ENCODE measurements around the gene TRIM34. TPM values are rescaled to one million over a fixed set of nuclear protein-coding genes. Genes with fewer than 3 reads are reported as not detected.

The TRIM34 gene
- total RNA-seq, 1 experiment from 2014 or later = 0.66 TPM

DNA sequence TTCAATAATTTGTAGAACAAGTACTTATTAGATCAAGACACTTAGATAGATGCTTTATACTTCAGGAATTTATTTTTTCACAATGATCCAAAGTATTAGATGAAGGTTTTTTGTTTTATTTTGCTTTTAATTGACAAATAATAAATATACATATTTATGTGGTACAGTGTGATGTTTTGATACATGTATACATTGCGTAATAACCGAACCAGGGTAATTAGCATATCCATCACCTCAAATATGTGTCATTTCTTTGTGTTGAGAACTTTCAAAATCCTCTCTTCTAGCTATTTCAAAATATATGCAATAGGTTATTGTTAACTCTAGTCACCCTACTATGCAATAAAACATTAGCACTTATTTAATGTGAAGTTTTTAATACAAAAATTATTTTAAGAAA is 38.7 kb downstream of the TRIM34 start:
- Mint-ChIP-seq H3K36me3 (peaks cover 21% of the 10 kb centered on the region), H3K4me3 (no peak overlapping the region), H3K27me3 (ENCODE audit: low read depth) (no peaks in the 10 kb centered on the region), H3K9me3 (peaks cover 2% of the 10 kb centered on the region), H3K27ac (no peak overlapping the region), H3K4me1 (no peaks in the 10 kb centered on the region)
- CTCF ChIA-PET = no interaction called here
- no peak for DNase-seq (ENCODE audit: low spot score)
- ATAC-seq = no peak
- POLR2A ChIA-PET = no interaction called here
- TF ChIP-seq, protein P1, sequence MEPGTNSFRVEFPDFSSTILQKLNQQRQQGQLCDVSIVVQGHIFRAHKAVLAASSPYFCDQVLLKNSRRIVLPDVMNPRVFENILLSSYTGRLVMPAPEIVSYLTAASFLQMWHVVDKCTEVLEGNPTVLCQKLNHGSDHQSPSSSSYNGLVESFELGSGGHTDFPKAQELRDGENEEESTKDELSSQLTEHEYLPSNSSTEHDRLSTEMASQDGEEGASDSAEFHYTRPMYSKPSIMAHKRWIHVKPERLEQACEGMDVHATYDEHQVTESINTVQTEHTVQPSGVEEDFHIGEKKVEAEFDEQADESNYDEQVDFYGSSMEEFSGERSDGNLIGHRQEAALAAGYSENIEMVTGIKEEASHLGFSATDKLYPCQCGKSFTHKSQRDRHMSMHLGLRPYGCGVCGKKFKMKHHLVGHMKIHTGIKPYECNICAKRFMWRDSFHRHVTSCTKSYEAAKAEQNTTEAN (CRISPR knock-in tag; IDR thresholded peaks at IDR 0.05) = no peak
- no peak for TF ChIP-seq GRHL2 (CRISPR knock-in tag; IDR thresholded peaks at IDR 0.05; ENCODE audit: insufficient replicate concordance, severe bottlenecking)
- TF ChIP-seq, protein P2, sequence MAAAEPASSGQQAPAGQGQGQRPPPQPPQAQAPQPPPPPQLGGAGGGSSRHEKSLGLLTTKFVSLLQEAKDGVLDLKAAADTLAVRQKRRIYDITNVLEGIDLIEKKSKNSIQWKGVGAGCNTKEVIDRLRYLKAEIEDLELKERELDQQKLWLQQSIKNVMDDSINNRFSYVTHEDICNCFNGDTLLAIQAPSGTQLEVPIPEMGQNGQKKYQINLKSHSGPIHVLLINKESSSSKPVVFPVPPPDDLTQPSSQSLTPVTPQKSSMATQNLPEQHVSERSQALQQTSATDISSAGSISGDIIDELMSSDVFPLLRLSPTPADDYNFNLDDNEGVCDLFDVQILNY (CRISPR knock-in tag; IDR thresholded peaks at IDR 0.05) = no peak
- TF ChIP-seq GABPB1 (CRISPR knock-in tag; IDR thresholded peaks at IDR 0.05) = no peak
- TF ChIP-seq, protein P3, sequence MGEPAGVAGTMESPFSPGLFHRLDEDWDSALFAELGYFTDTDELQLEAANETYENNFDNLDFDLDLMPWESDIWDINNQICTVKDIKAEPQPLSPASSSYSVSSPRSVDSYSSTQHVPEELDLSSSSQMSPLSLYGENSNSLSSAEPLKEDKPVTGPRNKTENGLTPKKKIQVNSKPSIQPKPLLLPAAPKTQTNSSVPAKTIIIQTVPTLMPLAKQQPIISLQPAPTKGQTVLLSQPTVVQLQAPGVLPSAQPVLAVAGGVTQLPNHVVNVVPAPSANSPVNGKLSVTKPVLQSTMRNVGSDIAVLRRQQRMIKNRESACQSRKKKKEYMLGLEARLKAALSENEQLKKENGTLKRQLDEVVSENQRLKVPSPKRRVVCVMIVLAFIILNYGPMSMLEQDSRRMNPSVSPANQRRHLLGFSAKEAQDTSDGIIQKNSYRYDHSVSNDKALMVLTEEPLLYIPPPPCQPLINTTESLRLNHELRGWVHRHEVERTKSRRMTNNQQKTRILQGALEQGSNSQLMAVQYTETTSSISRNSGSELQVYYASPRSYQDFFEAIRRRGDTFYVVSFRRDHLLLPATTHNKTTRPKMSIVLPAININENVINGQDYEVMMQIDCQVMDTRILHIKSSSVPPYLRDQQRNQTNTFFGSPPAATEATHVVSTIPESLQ (CRISPR knock-in tag; IDR thresholded peaks at IDR 0.05) = no peak
- TF ChIP-seq, protein P4, sequence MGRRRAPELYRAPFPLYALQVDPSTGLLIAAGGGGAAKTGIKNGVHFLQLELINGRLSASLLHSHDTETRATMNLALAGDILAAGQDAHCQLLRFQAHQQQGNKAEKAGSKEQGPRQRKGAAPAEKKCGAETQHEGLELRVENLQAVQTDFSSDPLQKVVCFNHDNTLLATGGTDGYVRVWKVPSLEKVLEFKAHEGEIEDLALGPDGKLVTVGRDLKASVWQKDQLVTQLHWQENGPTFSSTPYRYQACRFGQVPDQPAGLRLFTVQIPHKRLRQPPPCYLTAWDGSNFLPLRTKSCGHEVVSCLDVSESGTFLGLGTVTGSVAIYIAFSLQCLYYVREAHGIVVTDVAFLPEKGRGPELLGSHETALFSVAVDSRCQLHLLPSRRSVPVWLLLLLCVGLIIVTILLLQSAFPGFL (CRISPR knock-in tag; IDR thresholded peaks at IDR 0.05; ENCODE audit: borderline replicate concordance) = no peak
- no peak for TF ChIP-seq HMGA2 (CRISPR knock-in tag; IDR thresholded peaks at IDR 0.05)
- no peak for TF ChIP-seq ZNF219 (CRISPR knock-in tag; IDR thresholded peaks at IDR 0.05; ENCODE audit: borderline replicate concordance)
- TF ChIP-seq ZNF263 (CRISPR knock-in tag; IDR thresholded peaks at IDR 0.05; ENCODE audit: low read depth) = no peak
- no peak for TF ChIP-seq FOXJ3 (CRISPR knock-in tag; IDR thresholded peaks at IDR 0.05; ENCODE audit: borderline replicate concordance)
- TF ChIP-seq, protein P5, sequence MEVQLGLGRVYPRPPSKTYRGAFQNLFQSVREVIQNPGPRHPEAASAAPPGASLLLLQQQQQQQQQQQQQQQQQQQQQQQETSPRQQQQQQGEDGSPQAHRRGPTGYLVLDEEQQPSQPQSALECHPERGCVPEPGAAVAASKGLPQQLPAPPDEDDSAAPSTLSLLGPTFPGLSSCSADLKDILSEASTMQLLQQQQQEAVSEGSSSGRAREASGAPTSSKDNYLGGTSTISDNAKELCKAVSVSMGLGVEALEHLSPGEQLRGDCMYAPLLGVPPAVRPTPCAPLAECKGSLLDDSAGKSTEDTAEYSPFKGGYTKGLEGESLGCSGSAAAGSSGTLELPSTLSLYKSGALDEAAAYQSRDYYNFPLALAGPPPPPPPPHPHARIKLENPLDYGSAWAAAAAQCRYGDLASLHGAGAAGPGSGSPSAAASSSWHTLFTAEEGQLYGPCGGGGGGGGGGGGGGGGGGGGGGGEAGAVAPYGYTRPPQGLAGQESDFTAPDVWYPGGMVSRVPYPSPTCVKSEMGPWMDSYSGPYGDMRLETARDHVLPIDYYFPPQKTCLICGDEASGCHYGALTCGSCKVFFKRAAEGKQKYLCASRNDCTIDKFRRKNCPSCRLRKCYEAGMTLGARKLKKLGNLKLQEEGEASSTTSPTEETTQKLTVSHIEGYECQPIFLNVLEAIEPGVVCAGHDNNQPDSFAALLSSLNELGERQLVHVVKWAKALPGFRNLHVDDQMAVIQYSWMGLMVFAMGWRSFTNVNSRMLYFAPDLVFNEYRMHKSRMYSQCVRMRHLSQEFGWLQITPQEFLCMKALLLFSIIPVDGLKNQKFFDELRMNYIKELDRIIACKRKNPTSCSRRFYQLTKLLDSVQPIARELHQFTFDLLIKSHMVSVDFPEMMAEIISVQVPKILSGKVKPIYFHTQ (CRISPR knock-in tag; IDR thresholded peaks at IDR 0.05) = no peak
- TF ChIP-seq, protein P6, sequence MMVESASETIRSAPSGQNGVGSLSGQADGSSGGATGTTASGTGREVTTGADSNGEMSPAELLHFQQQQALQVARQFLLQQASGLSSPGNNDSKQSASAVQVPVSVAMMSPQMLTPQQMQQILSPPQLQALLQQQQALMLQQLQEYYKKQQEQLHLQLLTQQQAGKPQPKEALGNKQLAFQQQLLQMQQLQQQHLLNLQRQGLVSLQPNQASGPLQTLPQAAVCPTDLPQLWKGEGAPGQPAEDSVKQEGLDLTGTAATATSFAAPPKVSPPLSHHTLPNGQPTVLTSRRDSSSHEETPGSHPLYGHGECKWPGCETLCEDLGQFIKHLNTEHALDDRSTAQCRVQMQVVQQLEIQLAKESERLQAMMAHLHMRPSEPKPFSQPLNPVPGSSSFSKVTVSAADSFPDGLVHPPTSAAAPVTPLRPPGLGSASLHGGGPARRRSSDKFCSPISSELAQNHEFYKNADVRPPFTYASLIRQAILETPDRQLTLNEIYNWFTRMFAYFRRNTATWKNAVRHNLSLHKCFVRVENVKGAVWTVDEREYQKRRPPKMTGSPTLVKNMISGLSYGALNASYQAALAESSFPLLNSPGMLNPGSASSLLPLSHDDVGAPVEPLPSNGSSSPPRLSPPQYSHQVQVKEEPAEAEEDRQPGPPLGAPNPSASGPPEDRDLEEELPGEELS (CRISPR knock-in tag; IDR thresholded peaks at IDR 0.05) = no peak
- no peak for TF ChIP-seq ZNF416 (CRISPR knock-in tag; IDR thresholded peaks at IDR 0.05)
- TF ChIP-seq, protein P7, sequence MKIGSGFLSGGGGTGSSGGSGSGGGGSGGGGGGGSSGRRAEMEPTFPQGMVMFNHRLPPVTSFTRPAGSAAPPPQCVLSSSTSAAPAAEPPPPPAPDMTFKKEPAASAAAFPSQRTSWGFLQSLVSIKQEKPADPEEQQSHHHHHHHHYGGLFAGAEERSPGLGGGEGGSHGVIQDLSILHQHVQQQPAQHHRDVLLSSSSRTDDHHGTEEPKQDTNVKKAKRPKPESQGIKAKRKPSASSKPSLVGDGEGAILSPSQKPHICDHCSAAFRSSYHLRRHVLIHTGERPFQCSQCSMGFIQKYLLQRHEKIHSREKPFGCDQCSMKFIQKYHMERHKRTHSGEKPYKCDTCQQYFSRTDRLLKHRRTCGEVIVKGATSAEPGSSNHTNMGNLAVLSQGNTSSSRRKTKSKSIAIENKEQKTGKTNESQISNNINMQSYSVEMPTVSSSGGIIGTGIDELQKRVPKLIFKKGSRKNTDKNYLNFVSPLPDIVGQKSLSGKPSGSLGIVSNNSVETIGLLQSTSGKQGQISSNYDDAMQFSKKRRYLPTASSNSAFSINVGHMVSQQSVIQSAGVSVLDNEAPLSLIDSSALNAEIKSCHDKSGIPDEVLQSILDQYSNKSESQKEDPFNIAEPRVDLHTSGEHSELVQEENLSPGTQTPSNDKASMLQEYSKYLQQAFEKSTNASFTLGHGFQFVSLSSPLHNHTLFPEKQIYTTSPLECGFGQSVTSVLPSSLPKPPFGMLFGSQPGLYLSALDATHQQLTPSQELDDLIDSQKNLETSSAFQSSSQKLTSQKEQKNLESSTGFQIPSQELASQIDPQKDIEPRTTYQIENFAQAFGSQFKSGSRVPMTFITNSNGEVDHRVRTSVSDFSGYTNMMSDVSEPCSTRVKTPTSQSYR (CRISPR knock-in tag; IDR thresholded peaks at IDR 0.05) = no peak
- TF ChIP-seq, protein P8, sequence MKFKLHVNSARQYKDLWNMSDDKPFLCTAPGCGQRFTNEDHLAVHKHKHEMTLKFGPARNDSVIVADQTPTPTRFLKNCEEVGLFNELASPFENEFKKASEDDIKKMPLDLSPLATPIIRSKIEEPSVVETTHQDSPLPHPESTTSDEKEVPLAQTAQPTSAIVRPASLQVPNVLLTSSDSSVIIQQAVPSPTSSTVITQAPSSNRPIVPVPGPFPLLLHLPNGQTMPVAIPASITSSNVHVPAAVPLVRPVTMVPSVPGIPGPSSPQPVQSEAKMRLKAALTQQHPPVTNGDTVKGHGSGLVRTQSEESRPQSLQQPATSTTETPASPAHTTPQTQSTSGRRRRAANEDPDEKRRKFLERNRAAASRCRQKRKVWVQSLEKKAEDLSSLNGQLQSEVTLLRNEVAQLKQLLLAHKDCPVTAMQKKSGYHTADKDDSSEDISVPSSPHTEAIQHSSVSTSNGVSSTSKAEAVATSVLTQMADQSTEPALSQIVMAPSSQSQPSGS (CRISPR knock-in tag; IDR thresholded peaks at IDR 0.05; ENCODE audit: borderline replicate concordance, low read depth) = no peak
- no peak for TF ChIP-seq ZNF317 (CRISPR knock-in tag; IDR thresholded peaks at IDR 0.05; ENCODE audit: borderline replicate concordance, low read depth)
- TF ChIP-seq, protein P9, sequence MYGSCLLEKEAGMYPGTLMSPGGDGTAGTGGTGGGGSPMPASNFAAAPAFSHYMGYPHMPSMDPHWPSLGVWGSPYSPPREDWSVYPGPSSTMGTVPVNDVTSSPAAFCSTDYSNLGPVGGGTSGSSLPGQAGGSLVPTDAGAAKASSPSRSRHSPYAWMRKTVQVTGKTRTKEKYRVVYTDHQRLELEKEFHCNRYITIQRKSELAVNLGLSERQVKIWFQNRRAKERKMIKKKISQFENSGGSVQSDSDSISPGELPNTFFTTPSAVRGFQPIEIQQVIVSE (CRISPR knock-in tag; IDR thresholded peaks at IDR 0.05; ENCODE audit: borderline replicate concordance) = no peak
- TF ChIP-seq ETV6 (CRISPR knock-in tag; IDR thresholded peaks at IDR 0.05) = no peak
